Uterus (tissue), 2 donors: ENCODE results near the gene BACH2.

Experiments
- CTCF ChIP-seq, 4 experiments: fragments of 200-600 bp in 2 of 4; fragments of 450-650 bp in 2 of 4; sonication (generic) in 2 of 4; IDR thresholded peaks; one replicate each; pipeline ENCODE4 v1.5.1; 2016 to 2019; ENCODE audit warnings: antibody characterized with exemption in 4 of 4, mild to moderate bottlenecking in 2 of 4, moderate library complexity in 1 of 4
- POLR2A ChIP-seq, 2 donors: fragments of 450-650 bp; IDR thresholded peaks; one replicate each; pipeline ENCODE4 v1.6.1; 2016; ENCODE audit warnings: antibody characterized with exemption in 2 of 2, mild to moderate bottlenecking in 1 of 2, moderate library complexity in 1 of 2

- TF ChIP-seq CTCF (IDR thresholded peaks at IDR 0.05) (no peak), POLR2A (IDR thresholded peaks at IDR 0.05) (no peak)
Measured at GRCh38 chr6:90035047-90035723, 261.5 kb downstream of the BACH2 start.
